ENCODE measurements around the gene ITPRIP.

The ITPRIP gene

GRCh38 chr10:104327745-104328645 lies 10.3 kb downstream of the ITPRIP start:
- Histone ChIP-seq H3K4me3 (ENCODE audit: low read depth, low read length) (no peak overlapping the region), H3K9me3 (ENCODE audit: control insufficient read depth, insufficient read depth, low read depth, low read length) (no peaks in the 10 kb centered on the region), H3K36me3 (ENCODE audit: control insufficient read depth in 2 of 2, insufficient read depth in 1 of 2, low read length in 2 of 2) (no peaks in the 10 kb centered on the region), H3K27ac (ENCODE audit: extremely low read depth, low read depth, low read length) (peak overlapping the region; percentile 55; the same call in 1 of the 2 replicates), H3K4me1 (ENCODE audit: control insufficient read depth, insufficient read depth, low read length) (peaks cover 40% of the 10 kb centered on the region)
- TF ChIP-seq PRDM1 (tag by site-specific recombination; IDR thresholded peaks at IDR 0.05): peak; percentile 50; the same call in 1 of the 2 replicates
- no peak for TF ChIP-seq ZNF221 (tag by site-specific recombination; IDR thresholded peaks at IDR 0.05; ENCODE audit: borderline replicate concordance)
- TF ChIP-seq ZFHX2 (tag by site-specific recombination; conservative IDR thresholded peaks at IDR 0.05): peak; percentile 52
- TF ChIP-seq ZNF266 (tag by site-specific recombination; IDR thresholded peaks at IDR 0.05; ENCODE audit: low read depth): no peak
- no peak for TF ChIP-seq ZNF146 (tag by site-specific recombination; IDR thresholded peaks at IDR 0.05)
- TF ChIP-seq KLF17 (tag by site-specific recombination; IDR thresholded peaks at IDR 0.05): peak; percentile 57
- TF ChIP-seq ZIC2 (tag by site-specific recombination; IDR thresholded peaks at IDR 0.05): 0 out of 2 replicates have a peak, but pooled peaks have one; percentile 30
- TF ChIP-seq WT1 (tag by site-specific recombination; IDR thresholded peaks at IDR 0.05): 0 out of 2 replicates have a peak, but pooled peaks have one; percentile 18
- no peak for TF ChIP-seq ZNF555 (tag by site-specific recombination; conservative IDR thresholded peaks at IDR 0.05)
- peak; percentile 36 for TF ChIP-seq ZNF600 (tag by site-specific recombination; IDR thresholded peaks at IDR 0.05)
- POLR2A ChIA-PET: interaction anchor here (1.5 kb wide), 1 partner anchor 10 kb away, joined by 4 read pairs; the partner anchor contains the start of gene ITPRIP
- CTCF ChIA-PET: interaction anchor here (1.0 to 2.5 kb wide), 2 partner anchors 22 to 37 kb away, joined by 4 to 13 read pairs; no protein-coding TSS in a partner anchor

- peaks cover 39% of the 10 kb centered on the region for H3K4me1 ChIP-seq (ENCODE audit: control insufficient read depth, insufficient read depth, low read length)
- no peak overlapping the region for H3K27ac ChIP-seq (ENCODE audit: extremely low read depth, low read depth, low read length)
- ChIA-PET POLR2A (interaction anchor here (1.5 kb wide), 1 partner anchor 11 kb away, joined by 4 read pairs; the partner anchor contains the start of gene ITPRIP), CTCF (no interaction called here)
- no peak overlapping the region for H3K4me3 ChIP-seq (ENCODE audit: low read depth, low read length)
- TF ChIP-seq, protein P1, sequence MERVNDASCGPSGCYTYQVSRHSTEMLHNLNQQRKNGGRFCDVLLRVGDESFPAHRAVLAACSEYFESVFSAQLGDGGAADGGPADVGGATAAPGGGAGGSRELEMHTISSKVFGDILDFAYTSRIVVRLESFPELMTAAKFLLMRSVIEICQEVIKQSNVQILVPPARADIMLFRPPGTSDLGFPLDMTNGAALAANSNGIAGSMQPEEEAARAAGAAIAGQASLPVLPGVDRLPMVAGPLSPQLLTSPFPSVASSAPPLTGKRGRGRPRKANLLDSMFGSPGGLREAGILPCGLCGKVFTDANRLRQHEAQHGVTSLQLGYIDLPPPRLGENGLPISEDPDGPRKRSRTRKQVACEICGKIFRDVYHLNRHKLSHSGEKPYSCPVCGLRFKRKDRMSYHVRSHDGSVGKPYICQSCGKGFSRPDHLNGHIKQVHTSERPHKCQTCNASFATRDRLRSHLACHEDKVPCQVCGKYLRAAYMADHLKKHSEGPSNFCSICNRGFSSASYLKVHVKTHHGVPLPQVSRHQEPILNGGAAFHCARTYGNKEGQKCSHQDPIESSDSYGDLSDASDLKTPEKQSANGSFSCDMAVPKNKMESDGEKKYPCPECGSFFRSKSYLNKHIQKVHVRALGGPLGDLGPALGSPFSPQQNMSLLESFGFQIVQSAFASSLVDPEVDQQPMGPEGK (tag by site-specific recombination; IDR thresholded peaks at IDR 0.05): no peak
- TF ChIP-seq ZNF354C (tag by site-specific recombination; IDR thresholded peaks at IDR 0.05; ENCODE audit: borderline replicate concordance, low read depth): no peak
- TF ChIP-seq ZNF596 (tag by site-specific recombination; IDR thresholded peaks at IDR 0.05): no peak
- no peak for TF ChIP-seq ZNF521 (tag by site-specific recombination; IDR thresholded peaks at IDR 0.05)
- TF ChIP-seq ZNF776 (tag by site-specific recombination; IDR thresholded peaks at IDR 0.05; ENCODE audit: borderline replicate concordance): no peak
- no peak for TF ChIP-seq ZNF585B (tag by site-specific recombination; IDR thresholded peaks at IDR 0.05)
- TF ChIP-seq SCRT1 (tag by site-specific recombination; IDR thresholded peaks at IDR 0.05; ENCODE audit: borderline replicate concordance): no peak
- TF ChIP-seq ZFHX2 (tag by site-specific recombination; conservative IDR thresholded peaks at IDR 0.05): no peak
- TF ChIP-seq ZNF626 (tag by site-specific recombination; IDR thresholded peaks at IDR 0.05): no peak
- no peak for TF ChIP-seq BCL11B (tag by site-specific recombination; IDR thresholded peaks at IDR 0.05; ENCODE audit: low read depth)
- no peak for TF ChIP-seq ZNF2 (tag by site-specific recombination; IDR thresholded peaks at IDR 0.05)
- no peak for TF ChIP-seq ZNF777 (tag by site-specific recombination; IDR thresholded peaks at IDR 0.05; ENCODE audit: borderline replicate concordance)
- no peak for TF ChIP-seq ZNF280D (tag by site-specific recombination; IDR thresholded peaks at IDR 0.05)
- TF ChIP-seq ZNF133 (tag by site-specific recombination; IDR thresholded peaks at IDR 0.05): no peak
- no peak for TF ChIP-seq ZNF514 (tag by site-specific recombination; IDR thresholded peaks at IDR 0.05)
- no peak for TF ChIP-seq GLIS1 (tag by site-specific recombination; IDR thresholded peaks at IDR 0.05)
- TF ChIP-seq ZXDB (tag by site-specific recombination; IDR thresholded peaks at IDR 0.05): no peak
- no peak for TF ChIP-seq ZSCAN30 (tag by site-specific recombination; IDR thresholded peaks at IDR 0.05)
- no peak for TF ChIP-seq ZNF423 (tag by site-specific recombination; IDR thresholded peaks at IDR 0.05)
- H3K36me3 ChIP-seq (ENCODE audit: control insufficient read depth in 2 of 2, insufficient read depth in 1 of 2, low read length in 2 of 2): no peaks in the 10 kb centered on the region
- no peaks in the 10 kb centered on the region for H3K9me3 ChIP-seq (ENCODE audit: control insufficient read depth, insufficient read depth, low read depth, low read length)
These were observed 11.2 kb downstream of the ITPRIP start for GRCh38 chr10:104326991-104327610.
